Parathyroid adenoma (tissue), 2 donors: ENCODE measurements around the gene CD3E.

Source experiments
- H2AFZ ChIP-seq: fragments of 300-600 bp; sonication (generic); one replicate; pipeline ENCODE4 v1.7.0; 2017; ENCODE audit warnings: antibody characterized with exemption, mild to moderate bottlenecking
- H3K27ac ChIP-seq: fragments of 300-600 bp; sonication (generic); one replicate; pipeline ENCODE4 v1.7.0; 2017
- H3K27me3 ChIP-seq: fragments of 300-600 bp; sonication (generic); one replicate; pipeline ENCODE4 v1.7.0; 2017; ENCODE audit warnings: low read length; ENCODE audit not compliant: control insufficient read depth, insufficient read depth
- H3K36me3 ChIP-seq: fragments of 300-600 bp; sonication (generic); one replicate; pipeline ENCODE4 v1.7.0; 2017; ENCODE audit warnings: low read length; ENCODE audit not compliant: control insufficient read depth, insufficient read depth
- H3K4me1 ChIP-seq: fragments of 300-600 bp; sonication (generic); one replicate; pipeline ENCODE4 v1.7.0; 2017; ENCODE audit warnings: control low read depth
- H3K4me2 ChIP-seq: fragments of 300-600 bp; sonication (generic); one replicate; pipeline ENCODE4 v1.7.0; 2017; ENCODE audit warnings: low read length
- H3K4me3 ChIP-seq: fragments of 300-600 bp; sonication (generic); one replicate; pipeline ENCODE4 v1.7.0; 2017; ENCODE audit warnings: low read depth, low read length
- H3K79me2 ChIP-seq: fragments of 300-600 bp; sonication (generic); one replicate; pipeline ENCODE4 v1.7.0; 2017; ENCODE audit warnings: control low read depth
- H3K9ac ChIP-seq: fragments of 300-600 bp; sonication (generic); one replicate; pipeline ENCODE4 v1.7.0; 2017; ENCODE audit warnings: mild to moderate bottlenecking
- H3K9me3 ChIP-seq: fragments of 300-600 bp; sonication (generic); one replicate; pipeline ENCODE4 v1.7.0; 2017; ENCODE audit warnings: low read length; ENCODE audit not compliant: control insufficient read depth
- TF ChIP-seq, protein P1 (sequence below): fragments of 300-600 bp; sonication (generic); IDR thresholded peaks from one replicate; pipeline ENCODE4 v1.7.0; 2017; ENCODE audit warnings: antibody characterized with exemption, mild to moderate bottlenecking
- donor health status: primary hyperparathyroidism.

CD3E gene

DNA sequence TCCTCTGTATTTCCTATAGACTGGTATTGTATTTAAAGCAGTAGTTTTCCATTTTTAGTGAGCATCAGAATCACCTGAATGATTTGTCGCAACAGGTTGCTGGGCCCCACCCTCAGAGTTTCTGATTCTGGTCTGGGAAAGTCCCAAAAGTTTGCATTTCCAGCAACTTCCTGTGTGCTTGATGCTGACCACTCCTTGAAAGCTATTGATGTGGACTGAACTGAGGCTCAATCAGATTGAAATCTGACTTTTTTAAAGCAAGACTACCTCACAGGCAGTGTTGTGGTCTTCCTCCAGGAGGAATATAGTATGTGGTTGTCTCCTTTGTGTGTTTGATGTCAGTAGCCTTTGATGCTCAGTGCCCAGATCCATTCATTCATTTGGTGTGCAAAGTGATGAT is 23.2 kb upstream of the CD3E start:
- no peak overlapping the region for H3K27ac ChIP-seq
- no peaks in the 10 kb centered on the region for H3K36me3 ChIP-seq
- H3K4me3 ChIP-seq = no peak overlapping the region
- H3K4me2 ChIP-seq = no peak overlapping the region
- H3K4me1 ChIP-seq = no peaks in the 10 kb centered on the region
- TF ChIP-seq, protein P1, sequence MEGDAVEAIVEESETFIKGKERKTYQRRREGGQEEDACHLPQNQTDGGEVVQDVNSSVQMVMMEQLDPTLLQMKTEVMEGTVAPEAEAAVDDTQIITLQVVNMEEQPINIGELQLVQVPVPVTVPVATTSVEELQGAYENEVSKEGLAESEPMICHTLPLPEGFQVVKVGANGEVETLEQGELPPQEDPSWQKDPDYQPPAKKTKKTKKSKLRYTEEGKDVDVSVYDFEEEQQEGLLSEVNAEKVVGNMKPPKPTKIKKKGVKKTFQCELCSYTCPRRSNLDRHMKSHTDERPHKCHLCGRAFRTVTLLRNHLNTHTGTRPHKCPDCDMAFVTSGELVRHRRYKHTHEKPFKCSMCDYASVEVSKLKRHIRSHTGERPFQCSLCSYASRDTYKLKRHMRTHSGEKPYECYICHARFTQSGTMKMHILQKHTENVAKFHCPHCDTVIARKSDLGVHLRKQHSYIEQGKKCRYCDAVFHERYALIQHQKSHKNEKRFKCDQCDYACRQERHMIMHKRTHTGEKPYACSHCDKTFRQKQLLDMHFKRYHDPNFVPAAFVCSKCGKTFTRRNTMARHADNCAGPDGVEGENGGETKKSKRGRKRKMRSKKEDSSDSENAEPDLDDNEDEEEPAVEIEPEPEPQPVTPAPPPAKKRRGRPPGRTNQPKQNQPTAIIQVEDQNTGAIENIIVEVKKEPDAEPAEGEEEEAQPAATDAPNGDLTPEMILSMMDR = no peak
- no peaks in the 10 kb centered on the region for H3K9me3 ChIP-seq
- H2AFZ ChIP-seq = no peak overlapping the region
- H3K9ac ChIP-seq = no peak overlapping the region
- no peaks in the 10 kb centered on the region for H3K27me3 ChIP-seq
- no peaks in the 10 kb centered on the region for H3K79me2 ChIP-seq

DNA sequence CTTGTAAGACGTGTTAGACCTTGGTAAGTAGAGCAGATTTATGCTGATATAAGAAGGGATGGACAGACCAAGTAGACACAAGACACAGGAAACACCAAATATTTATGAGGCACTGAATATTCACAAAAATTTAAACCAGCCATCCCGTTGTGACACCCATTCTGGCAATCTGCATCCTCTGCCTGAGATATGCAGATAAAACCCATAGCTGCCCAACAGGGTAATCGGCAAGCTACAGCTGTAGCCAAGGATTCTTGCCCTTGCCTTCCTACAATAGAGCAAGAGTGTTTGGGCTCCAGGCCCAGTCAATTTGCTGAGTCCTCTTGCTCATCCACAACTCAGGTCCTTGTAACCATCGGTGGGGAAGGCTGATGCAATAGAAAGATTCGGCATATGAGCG is 21.9 kb upstream of the CD3E start:
- Histone ChIP-seq H3K4me1 (no peaks in the 10 kb centered on the region), H2AFZ (no peak overlapping the region), H3K9ac (no peak overlapping the region), H3K79me2 (no peaks in the 10 kb centered on the region), H3K4me3 (no peak overlapping the region), H3K4me2 (no peak overlapping the region), H3K9me3 (no peaks in the 10 kb centered on the region), H3K36me3 (no peaks in the 10 kb centered on the region), H3K27ac (no peak overlapping the region), H3K27me3 (no peaks in the 10 kb centered on the region)
- TF ChIP-seq, protein P1 = no peak

DNA sequence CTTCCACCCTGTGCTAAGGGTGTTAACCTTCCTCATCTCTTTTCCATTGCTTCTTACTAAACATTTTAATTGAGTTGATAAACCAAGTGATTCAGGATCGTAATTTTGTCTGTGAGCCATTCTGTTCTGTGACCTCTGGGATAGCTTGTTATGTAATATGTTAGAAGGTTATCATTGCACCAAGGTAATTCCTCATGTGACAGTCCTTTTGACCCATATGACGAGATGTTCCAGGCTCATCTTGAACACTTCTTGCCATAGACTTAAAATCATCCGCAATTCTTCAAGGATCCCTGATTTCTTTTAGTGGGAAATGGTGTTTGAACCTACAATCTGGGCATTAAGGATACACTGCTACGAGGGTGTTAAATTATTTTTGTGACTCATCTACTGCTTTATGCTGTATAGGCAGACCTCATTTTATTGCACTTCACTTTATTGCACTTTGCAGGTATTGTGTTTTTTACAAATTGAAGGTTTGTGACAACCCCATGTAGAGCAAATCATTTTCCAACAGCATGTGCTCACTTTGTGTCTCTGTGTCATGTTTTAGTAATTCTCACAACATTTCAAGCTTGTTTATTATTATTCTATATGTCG is 21.4 kb upstream of the CD3E start:
- Histone ChIP-seq H3K4me1 (no peaks in the 10 kb centered on the region), H3K79me2 (no peaks in the 10 kb centered on the region), H3K27ac (no peak overlapping the region), H3K9me3 (no peaks in the 10 kb centered on the region), H3K36me3 (no peaks in the 10 kb centered on the region), H3K4me3 (no peak overlapping the region), H3K4me2 (no peak overlapping the region), H3K27me3 (no peaks in the 10 kb centered on the region), H2AFZ (no peak overlapping the region), H3K9ac (no peak overlapping the region)
- TF ChIP-seq, protein P1 = no peak

DNA sequence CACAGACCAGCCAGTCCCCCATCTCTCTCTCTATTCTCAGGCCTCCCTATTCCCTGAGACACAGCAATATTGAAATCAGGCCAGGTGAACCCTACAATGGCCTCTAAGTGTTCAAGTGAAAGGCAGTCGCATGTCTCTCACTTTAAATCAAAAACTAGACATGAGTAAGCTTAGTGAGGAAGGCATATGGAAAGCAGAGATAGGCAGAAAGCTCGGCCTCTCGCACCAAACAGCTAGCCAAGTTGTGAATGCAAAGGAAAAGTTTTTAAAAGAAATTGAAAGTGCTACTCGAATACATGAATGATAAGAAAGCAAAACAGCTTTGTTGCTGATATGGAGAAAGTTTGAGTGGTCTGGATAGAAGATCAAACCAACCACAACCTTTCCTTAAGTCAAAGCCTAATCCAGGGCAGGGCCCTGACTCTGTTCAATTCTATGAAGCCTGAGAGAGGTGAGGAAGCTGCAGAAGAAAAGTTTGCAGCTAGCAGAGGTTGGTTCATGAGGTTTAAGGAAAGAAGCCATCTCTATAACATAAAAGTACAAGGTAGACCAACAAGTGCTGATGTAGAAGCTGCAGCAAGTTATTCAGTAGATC is 20.7 kb upstream of the CD3E start:
- H3K9ac ChIP-seq = no peak overlapping the region
- no peaks in the 10 kb centered on the region for H3K4me1 ChIP-seq
- H2AFZ ChIP-seq = no peak overlapping the region
- H3K27ac ChIP-seq = no peak overlapping the region
- H3K79me2 ChIP-seq = no peaks in the 10 kb centered on the region
- TF ChIP-seq, protein P1 = no peak
- no peak overlapping the region for H3K4me3 ChIP-seq
- H3K9me3 ChIP-seq = no peaks in the 10 kb centered on the region
- no peak overlapping the region for H3K4me2 ChIP-seq
- no peaks in the 10 kb centered on the region for H3K27me3 ChIP-seq
- no peaks in the 10 kb centered on the region for H3K36me3 ChIP-seq

DNA sequence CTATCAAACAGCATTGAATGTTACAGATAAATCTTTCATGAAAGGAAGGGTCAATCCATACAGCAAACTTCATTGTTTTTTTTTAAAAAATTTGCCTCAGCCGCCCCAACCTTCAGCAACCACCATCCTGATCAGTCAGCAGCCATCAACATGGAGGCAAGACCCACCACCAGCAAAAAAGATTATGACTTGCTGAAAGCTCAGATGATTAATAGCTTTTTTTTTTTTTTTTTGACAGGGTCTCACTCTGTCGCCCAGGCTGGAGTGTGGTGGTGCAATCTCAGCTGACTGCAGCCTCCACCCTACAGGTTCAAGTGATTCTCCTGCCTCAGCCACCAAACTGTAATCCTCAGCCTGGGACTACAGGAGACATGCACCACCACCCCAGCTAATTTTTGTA is 18.0 kb upstream of the CD3E start:
- Histone ChIP-seq H3K9me3 (no peaks in the 10 kb centered on the region), H2AFZ (no peak overlapping the region), H3K27ac (no peak overlapping the region), H3K27me3 (no peaks in the 10 kb centered on the region), H3K4me3 (no peak overlapping the region), H3K79me2 (no peaks in the 10 kb centered on the region), H3K9ac (no peak overlapping the region), H3K36me3 (no peaks in the 10 kb centered on the region), H3K4me2 (no peak overlapping the region), H3K4me1 (no peaks in the 10 kb centered on the region)
- TF ChIP-seq, protein P1 = no peak
